Endothelial cell of umbilical vein (primary cell): ENCODE measurements around the gene RSPH1.

Experiments used
- EZH2 ChIP-seq: IDR thresholded peaks from 2 replicates; pipeline ENCODE4 v1.6.1; 2012; ENCODE audit warnings: borderline replicate concordance, low read depth, mild to moderate bottlenecking, moderate library complexity, low read length, inconsistent platforms; ENCODE audit not compliant: severe bottlenecking
- GATA2 ChIP-seq: IDR thresholded peaks from 2 replicates; pipeline ENCODE4 v1.7.0; 2011; ENCODE audit warnings: low read depth, mild to moderate bottlenecking, moderate library complexity, mixed read lengths, low read length; ENCODE audit not compliant: insufficient read length, insufficient read depth
- JUN ChIP-seq: IDR thresholded peaks from 2 replicates; pipeline ENCODE4 v1.6.1; 2011; ENCODE audit warnings: borderline replicate concordance, low read depth; ENCODE audit not compliant: insufficient read length, insufficient read depth
- MYC ChIP-seq: IDR thresholded peaks from one replicate; pipeline ENCODE4 v1.6.1; 2011; ENCODE audit warnings: mild to moderate bottlenecking, low read depth, low read length
- POLR2A ChIP-seq: IDR thresholded peaks from 2 replicates; pipeline ENCODE4 v1.6.1; 2012; ENCODE audit warnings: low read depth, mild to moderate bottlenecking, control low read depth, low read length
- POLR2AphosphoS5 ChIP-seq: IDR thresholded peaks from 2 replicates; pipeline ENCODE4 v1.6.1; 2012; ENCODE audit warnings: low read depth, mild to moderate bottlenecking, control low read depth, low read length, moderate library complexity; ENCODE audit not compliant: insufficient read depth
- TF ChIP-seq, protein P1 (sequence below), 2 donors: IDR thresholded peaks; 1 replicate in 1 of 2; 2 replicates in 1 of 2; pipeline ENCODE4 v1.5.1; 2011; ENCODE audit warnings: low read length in 2 of 2, mild to moderate bottlenecking in 2 of 2, moderate library complexity in 2 of 2, control low read depth in 1 of 2, inconsistent platforms in 1 of 2, low read depth in 1 of 2; ENCODE audit not compliant: insufficient read depth in 1 of 2; ENCODE audit errors: extremely low read depth in 1 of 2
- TF ChIP-seq, protein P2 (sequence below): IDR thresholded peaks from 2 replicates; pipeline ENCODE4 v1.6.1; 2011; ENCODE audit not compliant: insufficient read depth, insufficient read length

DNA sequence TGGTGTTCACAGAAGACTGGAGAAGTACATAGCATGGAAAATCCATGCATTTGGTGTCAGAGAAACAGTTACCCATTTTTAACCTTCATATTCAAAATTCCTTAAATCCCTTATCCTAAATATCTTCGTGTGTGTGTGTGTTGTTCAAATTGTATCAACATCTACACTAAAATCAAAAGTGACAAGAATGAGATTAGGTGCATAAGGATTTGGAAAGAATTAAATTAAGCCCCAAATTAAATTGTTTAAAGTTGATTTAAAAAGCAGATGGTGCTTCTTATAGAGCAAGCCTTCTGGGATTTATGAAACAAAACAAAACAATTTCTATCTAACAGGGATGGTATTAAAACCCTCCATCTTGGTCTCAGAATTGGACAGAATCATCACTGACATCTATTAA lies 4.7 kb downstream of the RSPH1 start:
- TF ChIP-seq, protein P1, sequence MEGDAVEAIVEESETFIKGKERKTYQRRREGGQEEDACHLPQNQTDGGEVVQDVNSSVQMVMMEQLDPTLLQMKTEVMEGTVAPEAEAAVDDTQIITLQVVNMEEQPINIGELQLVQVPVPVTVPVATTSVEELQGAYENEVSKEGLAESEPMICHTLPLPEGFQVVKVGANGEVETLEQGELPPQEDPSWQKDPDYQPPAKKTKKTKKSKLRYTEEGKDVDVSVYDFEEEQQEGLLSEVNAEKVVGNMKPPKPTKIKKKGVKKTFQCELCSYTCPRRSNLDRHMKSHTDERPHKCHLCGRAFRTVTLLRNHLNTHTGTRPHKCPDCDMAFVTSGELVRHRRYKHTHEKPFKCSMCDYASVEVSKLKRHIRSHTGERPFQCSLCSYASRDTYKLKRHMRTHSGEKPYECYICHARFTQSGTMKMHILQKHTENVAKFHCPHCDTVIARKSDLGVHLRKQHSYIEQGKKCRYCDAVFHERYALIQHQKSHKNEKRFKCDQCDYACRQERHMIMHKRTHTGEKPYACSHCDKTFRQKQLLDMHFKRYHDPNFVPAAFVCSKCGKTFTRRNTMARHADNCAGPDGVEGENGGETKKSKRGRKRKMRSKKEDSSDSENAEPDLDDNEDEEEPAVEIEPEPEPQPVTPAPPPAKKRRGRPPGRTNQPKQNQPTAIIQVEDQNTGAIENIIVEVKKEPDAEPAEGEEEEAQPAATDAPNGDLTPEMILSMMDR (IDR thresholded peaks at IDR 0.05; ENCODE audit: extremely low read depth in 1 of 2, insufficient read depth in 1 of 2, low read depth in 1 of 2, low read length in 2 of 2), result no peak
- TF ChIP-seq POLR2AphosphoS5 (no peak), POLR2A (no peak), GATA2 (no peak), EZH2 (no peak), JUN (no peak), MYC (no peak)
- TF ChIP-seq, protein P2, sequence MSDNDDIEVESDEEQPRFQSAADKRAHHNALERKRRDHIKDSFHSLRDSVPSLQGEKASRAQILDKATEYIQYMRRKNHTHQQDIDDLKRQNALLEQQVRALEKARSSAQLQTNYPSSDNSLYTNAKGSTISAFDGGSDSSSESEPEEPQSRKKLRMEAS, result no peak
